Ishikawa (cell line): ENCODE measurements around the gene CCDC170.

Source experiments
- EGR1 ChIP-seq: IDR thresholded peaks from 2 replicates; pipeline ENCODE4 v1.6.1; 2012
- EP300 ChIP-seq: IDR thresholded peaks from 2 replicates; pipeline ENCODE4 v1.6.1; 2012; ENCODE audit warnings: borderline replicate concordance
- FOXM1 ChIP-seq: IDR thresholded peaks from 2 replicates; pipeline ENCODE4 v1.6.1; 2012; ENCODE audit warnings: low read depth, borderline replicate concordance
- MAX ChIP-seq: IDR thresholded peaks from 2 replicates; pipeline ENCODE4 v1.6.1; 2012
- NFIC ChIP-seq: IDR thresholded peaks from 2 replicates; pipeline ENCODE4 v1.6.1; 2012
- YY1 ChIP-seq: IDR thresholded peaks from 2 replicates; pipeline ENCODE4 v1.6.1; 2012; ENCODE audit warnings: low read depth
- ZBTB7A ChIP-seq: IDR thresholded peaks from 2 replicates; pipeline ENCODE4 v1.6.1; 2012; ENCODE audit warnings: low read depth
- TF ChIP-seq, protein P1 (sequence below): IDR thresholded peaks from 2 replicates; pipeline ENCODE4 v1.6.1; 2012
- TF ChIP-seq, protein P2 (sequence below): IDR thresholded peaks from 2 replicates; pipeline ENCODE4 v1.6.1; 2012; ENCODE audit warnings: low read depth, mild to moderate bottlenecking

- TF ChIP-seq MAX: no peak
- TF ChIP-seq, protein P1, sequence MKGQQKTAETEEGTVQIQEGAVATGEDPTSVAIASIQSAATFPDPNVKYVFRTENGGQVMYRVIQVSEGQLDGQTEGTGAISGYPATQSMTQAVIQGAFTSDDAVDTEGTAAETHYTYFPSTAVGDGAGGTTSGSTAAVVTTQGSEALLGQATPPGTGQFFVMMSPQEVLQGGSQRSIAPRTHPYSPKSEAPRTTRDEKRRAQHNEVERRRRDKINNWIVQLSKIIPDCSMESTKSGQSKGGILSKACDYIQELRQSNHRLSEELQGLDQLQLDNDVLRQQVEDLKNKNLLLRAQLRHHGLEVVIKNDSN: no peak
- no peak for TF ChIP-seq FOXM1
- TF ChIP-seq EP300: no peak
- TF ChIP-seq, protein P2, sequence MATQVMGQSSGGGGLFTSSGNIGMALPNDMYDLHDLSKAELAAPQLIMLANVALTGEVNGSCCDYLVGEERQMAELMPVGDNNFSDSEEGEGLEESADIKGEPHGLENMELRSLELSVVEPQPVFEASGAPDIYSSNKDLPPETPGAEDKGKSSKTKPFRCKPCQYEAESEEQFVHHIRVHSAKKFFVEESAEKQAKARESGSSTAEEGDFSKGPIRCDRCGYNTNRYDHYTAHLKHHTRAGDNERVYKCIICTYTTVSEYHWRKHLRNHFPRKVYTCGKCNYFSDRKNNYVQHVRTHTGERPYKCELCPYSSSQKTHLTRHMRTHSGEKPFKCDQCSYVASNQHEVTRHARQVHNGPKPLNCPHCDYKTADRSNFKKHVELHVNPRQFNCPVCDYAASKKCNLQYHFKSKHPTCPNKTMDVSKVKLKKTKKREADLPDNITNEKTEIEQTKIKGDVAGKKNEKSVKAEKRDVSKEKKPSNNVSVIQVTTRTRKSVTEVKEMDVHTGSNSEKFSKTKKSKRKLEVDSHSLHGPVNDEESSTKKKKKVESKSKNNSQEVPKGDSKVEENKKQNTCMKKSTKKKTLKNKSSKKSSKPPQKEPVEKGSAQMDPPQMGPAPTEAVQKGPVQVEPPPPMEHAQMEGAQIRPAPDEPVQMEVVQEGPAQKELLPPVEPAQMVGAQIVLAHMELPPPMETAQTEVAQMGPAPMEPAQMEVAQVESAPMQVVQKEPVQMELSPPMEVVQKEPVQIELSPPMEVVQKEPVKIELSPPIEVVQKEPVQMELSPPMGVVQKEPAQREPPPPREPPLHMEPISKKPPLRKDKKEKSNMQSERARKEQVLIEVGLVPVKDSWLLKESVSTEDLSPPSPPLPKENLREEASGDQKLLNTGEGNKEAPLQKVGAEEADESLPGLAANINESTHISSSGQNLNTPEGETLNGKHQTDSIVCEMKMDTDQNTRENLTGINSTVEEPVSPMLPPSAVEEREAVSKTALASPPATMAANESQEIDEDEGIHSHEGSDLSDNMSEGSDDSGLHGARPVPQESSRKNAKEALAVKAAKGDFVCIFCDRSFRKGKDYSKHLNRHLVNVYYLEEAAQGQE: no peak
- TF ChIP-seq YY1: no peak
- TF ChIP-seq NFIC: no peak
- TF ChIP-seq ZBTB7A: no peak
- TF ChIP-seq EGR1: no peak
Observed at GRCh38 chr6:151661928-151662327, 168.1 kb downstream of the CCDC170 start.
